Stimulated activated effector memory CD8-positive, alpha-beta T cell treated with anti-CD3 and anti-CD28 coated beads, Interleukin-12 subunit alpha, Interleukin-12 subunit beta, amount 100 ng/mL, for 72 hours (primary cell): ENCODE data around the gene TAS1R1.

Experiments
- ATAC-seq: fragments of 150-1000 bp; cut with Tn5 transposase; 2 replicates; pipeline ENCODE4 v1.10.0; 2021
- DNase-seq, 2 donors: peaks; one replicate each; pipeline ENCODE4 v3.0.0; 2021 to 2022; ENCODE audit warnings: low spot score in 2 of 2
- H3K27ac Mint-ChIP-seq: one replicate; pipeline ENCODE4 v1.8.0; 2022; ENCODE audit warnings: mild to moderate bottlenecking, mixed read lengths
- H3K36me3 Mint-ChIP-seq: one replicate; pipeline ENCODE4 v1.8.0; 2022; ENCODE audit warnings: mild to moderate bottlenecking, mixed read lengths
- H3K4me1 Mint-ChIP-seq: one replicate; pipeline ENCODE4 v1.8.0; 2022; ENCODE audit warnings: mixed read lengths
- H3K4me3 Mint-ChIP-seq: one replicate; pipeline ENCODE4 v1.8.0; 2022; ENCODE audit warnings: mild to moderate bottlenecking, mixed read lengths
- H3K9me3 Mint-ChIP-seq: one replicate; pipeline ENCODE4 v1.8.0; 2022; ENCODE audit warnings: mixed read lengths

Gene TAS1R1

GRCh38 chr1:6554907-6555778 is at the start of gene TAS1R1:
Gene TAS1R1 (plus strand): TSS chr1:6555307. CDS start chr1:6555374, 67 bp downstream.
- ATAC-seq: no peak
- H3K4me1 Mint-ChIP-seq: peaks cover 13% of the 10 kb centered on the region
- H3K36me3 Mint-ChIP-seq: peaks cover 16% of the 10 kb centered on the region
- H3K9me3 Mint-ChIP-seq: no peaks in the 10 kb centered on the region
- no peak for DNase-seq
- peak within 1 kb of the TSS; percentile 64 for H3K27ac Mint-ChIP-seq
- H3K4me3 Mint-ChIP-seq: peak within 1 kb of the TSS; percentile 81

- Mint-ChIP-seq H3K4me1 (no peaks in the 10 kb centered on the region), H3K4me3 (no peak overlapping the region)
Measured at GRCh38 chr1:6505367-6506209, 49.5 kb upstream of the TAS1R1 start.

GRCh38 chr1:6506210-6507036 is 48.7 kb upstream of the TAS1R1 start:
- ATAC-seq: no peak
- Mint-ChIP-seq H3K4me1 (no peaks in the 10 kb centered on the region), H3K27ac (no peak overlapping the region), H3K9me3 (no peaks in the 10 kb centered on the region), H3K4me3 (no peak overlapping the region), H3K36me3 (no peaks in the 10 kb centered on the region)
- no peak for DNase-seq

More at GRCh38 chr1:6505367-6506209, 49.5 kb upstream of the TAS1R1 start:
- ATAC-seq: no peak
- no peak overlapping the region for H3K27ac Mint-ChIP-seq
- H3K36me3 Mint-ChIP-seq: no peaks in the 10 kb centered on the region
- no peaks in the 10 kb centered on the region for H3K9me3 Mint-ChIP-seq
- no peak for DNase-seq

- no peak overlapping the region for H3K27ac Mint-ChIP-seq
- H3K36me3 Mint-ChIP-seq: no peaks in the 10 kb centered on the region
- no peak overlapping the region for H3K4me3 Mint-ChIP-seq
- DNase-seq (no peak), ATAC-seq (no peak)
- H3K9me3 Mint-ChIP-seq: no peaks in the 10 kb centered on the region
- H3K4me1 Mint-ChIP-seq: no peaks in the 10 kb centered on the region
Measured at GRCh38 chr1:6507037-6507428, 48.1 kb upstream of the TAS1R1 start.

GRCh38 chr1:6507461-6507911 is 47.6 kb upstream of the TAS1R1 start:
- no peak for ATAC-seq

GRCh38 chr1:6508154-6508815 is 46.8 kb upstream of the TAS1R1 start:
- Mint-ChIP-seq H3K4me1 (no peaks in the 10 kb centered on the region), H3K9me3 (no peaks in the 10 kb centered on the region), H3K4me3 (no peak overlapping the region), H3K36me3 (no peaks in the 10 kb centered on the region), H3K27ac (no peak overlapping the region)
- ATAC-seq (no peak), DNase-seq (no peak)

More at GRCh38 chr1:6507461-6507911, 47.6 kb upstream of the TAS1R1 start:
- Mint-ChIP-seq H3K4me1 (no peaks in the 10 kb centered on the region), H3K36me3 (no peaks in the 10 kb centered on the region), H3K4me3 (no peak overlapping the region), H3K27ac (no peak overlapping the region), H3K9me3 (no peaks in the 10 kb centered on the region)
- DNase-seq: no peak

- no peaks in the 10 kb centered on the region for H3K9me3 Mint-ChIP-seq
- H3K4me3 Mint-ChIP-seq: no peak overlapping the region
- DNase-seq (no peak), ATAC-seq (no peak)
- H3K36me3 Mint-ChIP-seq: no peaks in the 10 kb centered on the region
- no peaks in the 10 kb centered on the region for H3K4me1 Mint-ChIP-seq
- no peak overlapping the region for H3K27ac Mint-ChIP-seq
Measured at GRCh38 chr1:6508816-6509189, 46.3 kb upstream of the TAS1R1 start.

- Mint-ChIP-seq H3K27ac (no peak overlapping the region), H3K9me3 (no peaks in the 10 kb centered on the region), H3K4me3 (no peak overlapping the region), H3K36me3 (no peaks in the 10 kb centered on the region), H3K4me1 (no peaks in the 10 kb centered on the region)
- DNase-seq (no peak), ATAC-seq (no peak)
Measured at GRCh38 chr1:6509220-6509918, 45.7 kb upstream of the TAS1R1 start.

- H3K4me3 Mint-ChIP-seq: no peak overlapping the region
- ATAC-seq: no peak
Measured at GRCh38 chr1:6509919-6510291, 45.2 kb upstream of the TAS1R1 start.

GRCh38 chr1:6510493-6510892 is 44.6 kb upstream of the TAS1R1 start:
- ATAC-seq: no peak
- Mint-ChIP-seq H3K9me3 (no peaks in the 10 kb centered on the region), H3K4me3 (no peak overlapping the region), H3K4me1 (no peaks in the 10 kb centered on the region), H3K36me3 (no peaks in the 10 kb centered on the region), H3K27ac (no peak overlapping the region)
- DNase-seq: no peak

More at GRCh38 chr1:6509919-6510291, 45.2 kb upstream of the TAS1R1 start:
- Mint-ChIP-seq H3K27ac (no peak overlapping the region), H3K9me3 (no peaks in the 10 kb centered on the region), H3K36me3 (no peaks in the 10 kb centered on the region), H3K4me1 (no peaks in the 10 kb centered on the region)
- DNase-seq: no peak

- DNase-seq: no peak
- Mint-ChIP-seq H3K4me1 (no peaks in the 10 kb centered on the region), H3K27ac (no peak overlapping the region), H3K36me3 (no peaks in the 10 kb centered on the region), H3K9me3 (no peaks in the 10 kb centered on the region), H3K4me3 (no peak overlapping the region)
- no peak for ATAC-seq
Measured at GRCh38 chr1:6511056-6511455, 44.1 kb upstream of the TAS1R1 start.

- ATAC-seq: no peak
- H3K36me3 Mint-ChIP-seq: no peaks in the 10 kb centered on the region
- no peak for DNase-seq
Measured at GRCh38 chr1:6511561-6512244, 43.4 kb upstream of the TAS1R1 start.

GRCh38 chr1:6512245-6512907 is 42.7 kb upstream of the TAS1R1 start:
- H3K9me3 Mint-ChIP-seq: no peaks in the 10 kb centered on the region
- no peak overlapping the region for H3K4me3 Mint-ChIP-seq
- no peaks in the 10 kb centered on the region for H3K4me1 Mint-ChIP-seq
- no peak for ATAC-seq
- no peak for DNase-seq
- H3K36me3 Mint-ChIP-seq: no peaks in the 10 kb centered on the region
- no peak overlapping the region for H3K27ac Mint-ChIP-seq

More at GRCh38 chr1:6511561-6512244, 43.4 kb upstream of the TAS1R1 start:
- Mint-ChIP-seq H3K4me1 (no peaks in the 10 kb centered on the region), H3K27ac (no peak overlapping the region), H3K4me3 (no peak overlapping the region), H3K9me3 (no peaks in the 10 kb centered on the region)
